ENCODE data around the gene CUTC. TPM values are rescaled to one million over a fixed set of nuclear protein-coding genes. Genes with fewer than 3 reads are reported as not detected.
"Not testable (repeated sequence)": the region's sequence is repeated elsewhere in the genome, so short reads cannot be mapped to it uniquely, and the experiment has no call there.

Gene CUTC
- total and polyA plus RNA-seq, 4 donors, result 10.3 to 23.4 (median 17.3) TPM

DNA sequence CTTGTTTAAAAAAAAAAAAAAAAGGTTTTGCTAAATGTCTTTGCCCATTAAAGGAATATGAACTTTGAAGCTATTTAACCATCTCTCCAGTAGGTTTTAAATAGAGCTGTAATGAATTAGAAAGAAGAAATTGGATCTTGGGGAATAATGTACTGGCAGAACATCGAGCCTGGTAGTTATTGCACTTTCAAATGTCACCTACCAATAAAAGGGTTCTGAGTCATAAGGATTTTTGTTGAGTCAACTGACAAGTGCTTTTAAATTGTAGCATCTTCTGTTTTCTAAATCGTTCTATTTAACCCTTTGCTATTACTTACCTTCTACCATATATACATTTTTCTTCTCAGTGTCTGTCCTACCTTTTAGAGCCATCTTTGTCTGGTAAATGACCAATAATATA is 10.7 kb downstream of the CUTC start (continued):
- TF ChIP-seq, protein P1, sequence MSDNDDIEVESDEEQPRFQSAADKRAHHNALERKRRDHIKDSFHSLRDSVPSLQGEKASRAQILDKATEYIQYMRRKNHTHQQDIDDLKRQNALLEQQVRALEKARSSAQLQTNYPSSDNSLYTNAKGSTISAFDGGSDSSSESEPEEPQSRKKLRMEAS (IDR thresholded peaks at IDR 0.05), result no peak

DNA sequence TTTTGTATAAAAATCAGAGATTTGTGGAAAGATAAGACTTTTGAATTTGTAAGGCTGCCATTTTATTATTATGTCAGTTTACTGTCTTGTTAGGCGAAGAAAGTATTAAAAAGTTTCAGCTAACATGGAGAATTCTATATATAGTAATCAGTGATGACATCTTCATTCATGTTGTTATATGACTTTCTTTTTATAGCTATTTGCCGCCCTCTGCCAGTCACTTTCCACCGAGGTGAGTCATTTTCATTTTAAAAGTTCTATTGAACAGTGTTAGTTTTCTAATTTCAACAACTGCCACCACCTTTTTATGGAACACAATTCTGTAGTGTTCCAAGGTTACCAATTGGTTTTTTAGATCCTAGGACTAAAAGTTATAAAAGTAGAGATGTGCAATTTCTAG is 11.8 kb downstream of the CUTC start:
- H3K4me3 ChIP-seq (ENCODE audit: low read depth in 1 of 3, low read length in 3 of 3), result no peak overlapping the region
- WGBS, result 87% methylated on average over 3 of the region's 3 CpGs
- peaks cover 13 to 77% (median 61%) of the 10 kb centered on the region in 4 donors for H3K36me3 ChIP-seq (ENCODE audit: control insufficient read depth in 4 of 4, insufficient read depth in 3 of 4, low read depth in 1 of 4, low read length in 3 of 4)
- H3K4me1 ChIP-seq (ENCODE audit: control insufficient read depth in 4 of 4, insufficient read depth in 4 of 4, low read length in 3 of 4), result peaks cover 0 to 6% (median 3%) of the 10 kb centered on the region in 4 donors
- H3K27me3 ChIP-seq (ENCODE audit: control insufficient read depth in 4 of 4, insufficient read depth in 4 of 4, low read length in 3 of 4), result no peaks in the 10 kb centered on the region
- DNase-seq (ENCODE audit: low spot score), result no peak
- no peaks in the 10 kb centered on the region for H3K9me3 ChIP-seq (ENCODE audit: control insufficient read depth in 4 of 4, low read length in 3 of 4)
- H3K9ac ChIP-seq (ENCODE audit: low read depth in 1 of 2, low read length in 2 of 2), result no peak overlapping the region
- TF ChIP-seq HNF4G (IDR thresholded peaks at IDR 0.05), result no peak
- no peak for TF ChIP-seq HNF4A (conservative IDR thresholded peaks at IDR 0.05)
- no peak for TF ChIP-seq SP1 (IDR thresholded peaks at IDR 0.05)
- TF ChIP-seq, protein P2, sequence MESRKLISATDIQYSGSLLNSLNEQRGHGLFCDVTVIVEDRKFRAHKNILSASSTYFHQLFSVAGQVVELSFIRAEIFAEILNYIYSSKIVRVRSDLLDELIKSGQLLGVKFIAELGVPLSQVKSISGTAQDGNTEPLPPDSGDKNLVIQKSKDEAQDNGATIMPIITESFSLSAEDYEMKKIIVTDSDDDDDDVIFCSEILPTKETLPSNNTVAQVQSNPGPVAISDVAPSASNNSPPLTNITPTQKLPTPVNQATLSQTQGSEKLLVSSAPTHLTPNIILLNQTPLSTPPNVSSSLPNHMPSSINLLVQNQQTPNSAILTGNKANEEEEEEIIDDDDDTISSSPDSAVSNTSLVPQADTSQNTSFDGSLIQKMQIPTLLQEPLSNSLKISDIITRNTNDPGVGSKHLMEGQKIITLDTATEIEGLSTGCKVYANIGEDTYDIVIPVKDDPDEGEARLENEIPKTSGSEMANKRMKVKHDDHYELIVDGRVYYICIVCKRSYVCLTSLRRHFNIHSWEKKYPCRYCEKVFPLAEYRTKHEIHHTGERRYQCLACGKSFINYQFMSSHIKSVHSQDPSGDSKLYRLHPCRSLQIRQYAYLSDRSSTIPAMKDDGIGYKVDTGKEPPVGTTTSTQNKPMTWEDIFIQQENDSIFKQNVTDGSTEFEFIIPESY (IDR thresholded peaks at IDR 0.05), result no peak
- no peak for TF ChIP-seq YY1 (IDR thresholded peaks at IDR 0.05)
- TF ChIP-seq RXRA (IDR thresholded peaks at IDR 0.05), result no peak
- TF ChIP-seq, protein P1 (IDR thresholded peaks at IDR 0.05), result no peak
- TF ChIP-seq GABPA (IDR thresholded peaks at IDR 0.05 in 1 of 2, conservative IDR thresholded peaks at IDR 0.05 in 1 of 2), result no peak
- TF ChIP-seq, protein P3, sequence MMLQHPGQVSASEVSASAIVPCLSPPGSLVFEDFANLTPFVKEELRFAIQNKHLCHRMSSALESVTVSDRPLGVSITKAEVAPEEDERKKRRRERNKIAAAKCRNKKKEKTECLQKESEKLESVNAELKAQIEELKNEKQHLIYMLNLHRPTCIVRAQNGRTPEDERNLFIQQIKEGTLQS (IDR thresholded peaks at IDR 0.05), result no peak
- TF ChIP-seq EGR1 (IDR thresholded peaks at IDR 0.05; ENCODE audit: low read depth in 2 of 2), result no peak
- TF ChIP-seq JUND (IDR thresholded peaks at IDR 0.05), result no peak
- TF ChIP-seq TAF1 (conservative IDR thresholded peaks at IDR 0.05), result no peak
- H3K27ac ChIP-seq (ENCODE audit: low read depth in 1 of 2, low read length in 2 of 2), result no peak overlapping the region

DNA sequence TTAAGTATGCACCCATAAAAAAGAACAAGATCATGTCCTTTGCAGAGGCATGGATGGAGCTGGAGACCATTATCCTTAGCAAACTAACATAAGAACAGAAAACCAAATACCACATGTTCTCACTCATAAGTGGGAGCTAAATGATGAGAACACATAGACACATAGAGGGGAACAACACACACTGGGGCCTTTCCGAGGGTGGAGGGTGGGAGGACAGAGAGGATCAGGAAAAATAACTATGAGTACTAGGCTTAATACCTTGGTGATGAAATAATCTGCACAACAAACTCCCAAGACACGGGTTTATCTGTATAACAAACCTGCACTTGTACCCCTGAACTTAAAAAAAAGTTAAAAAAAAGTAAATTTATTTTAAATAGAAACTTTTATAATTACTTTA is 14.1 kb downstream of the CUTC start:
- not testable (repeated sequence) for H3K4me1 ChIP-seq (ENCODE audit: control insufficient read depth in 4 of 4, insufficient read depth in 4 of 4, low read length in 3 of 4); H3K27me3 ChIP-seq (ENCODE audit: control insufficient read depth in 4 of 4, insufficient read depth in 4 of 4, low read length in 3 of 4); H3K9ac ChIP-seq (ENCODE audit: low read depth in 1 of 2, low read length in 2 of 2); H3K4me3 ChIP-seq (ENCODE audit: low read depth in 1 of 3, low read length in 3 of 3); H3K9me3 ChIP-seq (ENCODE audit: control insufficient read depth in 4 of 4, low read length in 3 of 4); DNase-seq (ENCODE audit: low spot score); H3K27ac ChIP-seq (ENCODE audit: low read depth in 1 of 2, low read length in 2 of 2)
- WGBS, result 97% methylated on average over 2 of the region's 2 CpGs
- peaks cover 12 to 64% (median 51%) of the 10 kb centered on the region in 4 donors for H3K36me3 ChIP-seq (ENCODE audit: control insufficient read depth in 4 of 4, insufficient read depth in 3 of 4, low read depth in 1 of 4, low read length in 3 of 4)

DNA sequence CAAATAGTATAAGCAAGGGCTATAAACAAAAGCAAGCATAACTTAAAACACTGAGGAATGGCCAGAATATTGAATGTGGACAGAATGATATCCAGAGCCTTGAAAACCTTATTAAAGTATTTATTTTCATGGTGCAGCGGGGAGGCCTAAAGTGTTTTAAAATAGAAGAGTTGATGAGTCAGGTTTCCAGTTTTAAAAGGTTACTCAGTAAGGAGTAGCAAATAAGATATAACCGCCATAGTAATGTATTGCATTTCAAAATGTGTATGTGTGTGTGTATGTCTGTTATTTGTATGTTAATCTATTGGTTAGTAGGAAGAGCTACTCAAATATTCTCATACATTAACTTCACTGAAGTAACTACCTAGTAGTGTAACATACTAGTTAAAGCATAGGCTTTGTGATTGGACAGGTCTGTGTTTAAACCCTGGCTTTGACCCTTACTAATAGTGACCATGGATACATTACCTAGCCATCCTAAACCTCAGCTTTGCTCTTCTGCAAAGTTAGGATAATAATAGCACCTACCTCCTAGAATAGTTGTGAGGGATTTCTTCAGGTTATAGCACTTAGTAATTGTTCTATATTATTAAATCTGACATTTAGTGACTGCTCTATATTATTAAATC is 16.9 kb downstream of the CUTC start:
- Histone ChIP-seq H3K9me3 (ENCODE audit: control insufficient read depth in 4 of 4, low read length in 3 of 4) (no peaks in the 10 kb centered on the region), H3K27ac (ENCODE audit: low read depth in 1 of 2, low read length in 2 of 2) (no peak overlapping the region), H3K36me3 (ENCODE audit: control insufficient read depth in 4 of 4, insufficient read depth in 3 of 4, low read depth in 1 of 4, low read length in 3 of 4) (peaks cover 9 to 53% (median 35%) of the 10 kb centered on the region in 4 donors), H3K4me3 (ENCODE audit: low read depth in 1 of 3, low read length in 3 of 3) (no peak overlapping the region), H3K9ac (ENCODE audit: low read depth in 1 of 2, low read length in 2 of 2) (no peak overlapping the region), H3K4me1 (ENCODE audit: control insufficient read depth in 4 of 4, insufficient read depth in 4 of 4, low read length in 3 of 4) (peaks cover 0 to 4% (median under 1%) of the 10 kb centered on the region in 4 donors), H3K27me3 (ENCODE audit: control insufficient read depth in 4 of 4, insufficient read depth in 4 of 4, low read length in 3 of 4) (no peaks in the 10 kb centered on the region)
- WGBS, result 98% methylated on average over 2 of the region's 2 CpGs
- no peak for DNase-seq (ENCODE audit: low spot score)
- no peak for TF ChIP-seq EGR1 (IDR thresholded peaks at IDR 0.05; ENCODE audit: low read depth in 2 of 2)
- TF ChIP-seq, protein P3 (IDR thresholded peaks at IDR 0.05), result no peak
- no peak for TF ChIP-seq RAD21 (IDR thresholded peaks at IDR 0.05)
- TF ChIP-seq, protein P4, sequence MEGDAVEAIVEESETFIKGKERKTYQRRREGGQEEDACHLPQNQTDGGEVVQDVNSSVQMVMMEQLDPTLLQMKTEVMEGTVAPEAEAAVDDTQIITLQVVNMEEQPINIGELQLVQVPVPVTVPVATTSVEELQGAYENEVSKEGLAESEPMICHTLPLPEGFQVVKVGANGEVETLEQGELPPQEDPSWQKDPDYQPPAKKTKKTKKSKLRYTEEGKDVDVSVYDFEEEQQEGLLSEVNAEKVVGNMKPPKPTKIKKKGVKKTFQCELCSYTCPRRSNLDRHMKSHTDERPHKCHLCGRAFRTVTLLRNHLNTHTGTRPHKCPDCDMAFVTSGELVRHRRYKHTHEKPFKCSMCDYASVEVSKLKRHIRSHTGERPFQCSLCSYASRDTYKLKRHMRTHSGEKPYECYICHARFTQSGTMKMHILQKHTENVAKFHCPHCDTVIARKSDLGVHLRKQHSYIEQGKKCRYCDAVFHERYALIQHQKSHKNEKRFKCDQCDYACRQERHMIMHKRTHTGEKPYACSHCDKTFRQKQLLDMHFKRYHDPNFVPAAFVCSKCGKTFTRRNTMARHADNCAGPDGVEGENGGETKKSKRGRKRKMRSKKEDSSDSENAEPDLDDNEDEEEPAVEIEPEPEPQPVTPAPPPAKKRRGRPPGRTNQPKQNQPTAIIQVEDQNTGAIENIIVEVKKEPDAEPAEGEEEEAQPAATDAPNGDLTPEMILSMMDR (IDR thresholded peaks at IDR 0.05; ENCODE audit: low read depth, low read length, missing input control), result no peak
- TF ChIP-seq HNF4G (IDR thresholded peaks at IDR 0.05), result no peak
- TF ChIP-seq JUND (IDR thresholded peaks at IDR 0.05), result no peak
- no peak for TF ChIP-seq GABPA (IDR thresholded peaks at IDR 0.05 in 1 of 2, conservative IDR thresholded peaks at IDR 0.05 in 1 of 2)
- TF ChIP-seq RXRA (IDR thresholded peaks at IDR 0.05), result no peak
- TF ChIP-seq TAF1 (conservative IDR thresholded peaks at IDR 0.05), result no peak
- TF ChIP-seq, protein P1 (IDR thresholded peaks at IDR 0.05), result no peak
- TF ChIP-seq HNF4A (conservative IDR thresholded peaks at IDR 0.05), result no peak
- TF ChIP-seq SP1 (IDR thresholded peaks at IDR 0.05), result no peak
- no peak for TF ChIP-seq FOXA1 (IDR thresholded peaks at IDR 0.05)
- TF ChIP-seq, protein P2 (IDR thresholded peaks at IDR 0.05), result no peak
- TF ChIP-seq NR2F2 (IDR thresholded peaks at IDR 0.05), result no peak
- TF ChIP-seq YY1 (IDR thresholded peaks at IDR 0.05), result no peak
- TF ChIP-seq FOXA2 (IDR thresholded peaks at IDR 0.05), result no peak

Data from liver (tissue), 9 donors.